HG03064 (cell line): ENCODE data around the gene PPP2R5A.
"Not testable (repeated sequence)": the region's sequence is repeated elsewhere in the genome, so short reads cannot be mapped to it uniquely, and the experiment has no call there.

ENCODE experiments used
- ATAC-seq: cut with Tn5 transposase; IDR thresholded peaks from one replicate; pipeline ENCODE4 v1.9.1; 2021; ENCODE audit warnings: low read depth; ENCODE audit not compliant: unreplicated experiment

Gene PPP2R5A

GRCh38 chr1:212294983-212295382, 9.8 kb downstream of the PPP2R5A start:
- ATAC-seq, result no peak

GRCh38 chr1:212295579-212295978, 10.4 kb downstream of the PPP2R5A start:
- no peak for ATAC-seq

- no peak for ATAC-seq
Measured at GRCh38 chr1:212297338-212297737, 12.1 kb downstream of the PPP2R5A start.

- no peak for ATAC-seq
Measured at GRCh38 chr1:212301580-212301979, 16.4 kb downstream of the PPP2R5A start.

GRCh38 chr1:212302745-212303383, 17.7 kb downstream of the PPP2R5A start:
- no peak for ATAC-seq

GRCh38 chr1:212305342-212305741, 20.1 kb downstream of the PPP2R5A start:
- no peak for ATAC-seq

GRCh38 chr1:212305984-212306452, 20.8 kb downstream of the PPP2R5A start:
- ATAC-seq, result not testable (repeated sequence)

GRCh38 chr1:212309967-212310366, 24.8 kb downstream of the PPP2R5A start:
- no peak for ATAC-seq

GRCh38 chr1:212310383-212310782, 25.2 kb downstream of the PPP2R5A start:
- no peak for ATAC-seq

GRCh38 chr1:212311836-212312497, 26.8 kb downstream of the PPP2R5A start:
- ATAC-seq, result no peak

- no peak for ATAC-seq
Measured at GRCh38 chr1:212313616-212314015, 28.4 kb downstream of the PPP2R5A start.

GRCh38 chr1:212315184-212315583, 30.0 kb downstream of the PPP2R5A start:
- no peak for ATAC-seq

- no peak for ATAC-seq
Measured at GRCh38 chr1:212315907-212316306, 30.7 kb downstream of the PPP2R5A start.

- ATAC-seq, result no peak
Measured at GRCh38 chr1:212317916-212318315, 32.7 kb downstream of the PPP2R5A start.

- ATAC-seq, result not testable (repeated sequence)
Measured at GRCh38 chr1:212321031-212321430, 35.8 kb downstream of the PPP2R5A start.

- ATAC-seq, result no peak
Measured at GRCh38 chr1:212323066-212323465, 37.9 kb downstream of the PPP2R5A start.

- ATAC-seq, result no peak
Measured at GRCh38 chr1:212326541-212326940, 41.3 kb downstream of the PPP2R5A start.

- ATAC-seq, result no peak
Measured at GRCh38 chr1:212328248-212328647, 43.0 kb downstream of the PPP2R5A start.

GRCh38 chr1:212329105-212329504, 43.9 kb downstream of the PPP2R5A start:
- no peak for ATAC-seq

GRCh38 chr1:212341090-212341489, 55.9 kb downstream of the PPP2R5A start:
- no peak for ATAC-seq

- ATAC-seq, result no peak
Measured at GRCh38 chr1:212344905-212345304, 59.7 kb downstream of the PPP2R5A start.

- ATAC-seq, result no peak
Measured at GRCh38 chr1:212346601-212347000, 61.4 kb downstream of the PPP2R5A start.
